ENCODE data around the gene ZEB2.

Gene ZEB2

DNA sequence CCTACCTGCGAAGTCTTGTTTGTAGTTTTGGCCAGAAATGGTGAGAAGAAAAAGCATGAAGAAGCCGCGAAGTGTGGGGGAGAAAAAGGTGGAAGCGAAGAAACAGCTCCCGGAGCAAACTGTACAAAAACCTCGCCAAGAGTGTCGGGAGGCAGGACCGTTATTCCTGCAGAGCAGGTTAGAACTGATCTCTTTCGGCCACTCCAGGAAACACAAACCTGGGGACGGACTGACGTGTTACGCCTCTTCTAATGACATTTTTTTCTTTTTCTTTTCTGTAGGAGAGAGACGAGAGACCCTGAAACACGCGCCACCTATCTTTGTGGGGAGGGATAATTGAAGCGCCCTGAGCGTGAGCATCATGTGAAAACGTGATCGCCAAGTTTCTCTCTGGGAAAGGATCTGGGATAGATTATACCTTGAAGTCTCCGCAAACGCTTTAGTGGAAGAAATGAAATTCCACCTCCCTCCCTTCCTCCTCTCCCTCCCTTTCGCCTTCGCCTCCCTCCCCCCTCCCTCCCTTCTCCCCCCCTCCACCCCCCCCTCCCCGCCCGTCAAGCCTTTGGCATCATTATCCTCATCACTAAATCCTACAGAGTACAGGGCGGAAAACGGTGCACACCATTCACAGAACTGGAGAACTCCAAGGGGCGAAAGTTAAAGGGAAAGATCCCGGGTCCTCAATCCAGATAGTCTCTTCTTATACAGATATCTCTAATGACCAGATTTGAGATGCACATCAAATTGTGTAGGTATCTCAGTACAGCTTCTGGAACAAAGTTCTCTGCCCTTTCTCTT lies at the start of gene ZEB2:
Gene ZEB2 (minus strand): TSS at position 186 of the 798 bp plus-strand sequence. CDS start 2,769 bp downstream, outside the sequence.
- peak; percentile 90 for DNase-seq (ENCODE audit: low spot score)
- peak; percentile 84 for FAIRE-seq

DNA sequence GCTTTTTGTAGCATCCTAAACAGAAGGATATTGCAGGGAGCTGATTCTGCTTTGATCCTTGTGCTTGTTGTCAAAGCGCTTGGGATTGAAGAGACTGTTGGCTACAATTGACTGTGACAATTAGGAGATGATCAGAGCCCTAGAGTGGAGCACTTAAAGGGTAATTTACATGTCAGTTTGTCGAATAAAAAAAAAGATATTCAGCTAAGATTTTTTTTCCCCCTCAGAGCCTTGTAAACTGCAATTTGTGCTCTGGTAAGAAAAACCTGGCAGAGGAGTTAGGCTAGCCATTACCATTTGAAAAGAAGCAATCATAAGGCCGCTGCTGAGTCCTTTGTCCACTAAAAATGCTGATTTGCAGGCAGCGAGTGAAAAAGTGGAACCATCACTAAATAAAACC lies 47.8 kb upstream of the ZEB2 start:
- DNase-seq (ENCODE audit: low spot score), result no peak
- no peak for FAIRE-seq

DNA sequence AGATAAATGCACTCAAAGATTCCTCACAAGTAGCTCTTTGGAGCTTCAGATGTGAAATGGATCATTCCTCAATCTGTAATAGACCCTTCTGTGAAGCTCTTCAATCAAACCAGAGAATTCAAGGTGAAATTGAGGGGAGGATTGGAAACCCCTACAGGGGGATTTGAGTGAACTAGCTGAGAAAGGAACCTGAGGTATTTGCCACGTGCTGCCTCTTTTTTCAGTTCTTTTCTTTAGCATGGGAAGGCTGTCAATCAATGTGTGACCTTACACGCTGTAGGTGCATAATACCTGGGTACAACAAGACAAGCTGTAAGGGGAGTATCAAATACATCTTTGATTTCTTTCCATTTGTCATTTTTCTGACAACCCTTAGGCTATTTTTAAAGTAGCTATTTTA lies 46.5 kb upstream of the ZEB2 start:
- DNase-seq (ENCODE audit: low spot score) (no peak), FAIRE-seq (no peak)

DNA sequence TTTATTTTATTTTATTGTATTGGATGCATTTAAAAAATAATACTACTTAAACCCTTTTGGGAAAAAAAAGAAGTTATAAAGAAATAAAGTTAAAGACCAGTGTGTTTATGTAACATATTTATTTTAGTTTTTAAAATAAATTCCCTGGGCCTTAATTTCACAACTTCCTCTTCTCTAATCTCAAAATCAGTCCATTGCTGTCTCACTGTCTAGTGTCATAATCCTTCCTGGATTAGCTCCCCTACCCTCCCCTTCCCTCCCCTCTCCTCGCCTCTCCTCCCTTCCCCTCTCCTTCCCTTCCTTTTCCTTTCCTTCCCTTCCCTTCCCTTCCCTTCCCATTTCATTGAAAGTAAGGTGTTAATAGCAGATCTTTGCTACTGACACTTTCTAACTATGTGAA lies 40.3 kb upstream of the ZEB2 start:
- no peak for FAIRE-seq
- DNase-seq (ENCODE audit: low spot score), result no peak

DNA sequence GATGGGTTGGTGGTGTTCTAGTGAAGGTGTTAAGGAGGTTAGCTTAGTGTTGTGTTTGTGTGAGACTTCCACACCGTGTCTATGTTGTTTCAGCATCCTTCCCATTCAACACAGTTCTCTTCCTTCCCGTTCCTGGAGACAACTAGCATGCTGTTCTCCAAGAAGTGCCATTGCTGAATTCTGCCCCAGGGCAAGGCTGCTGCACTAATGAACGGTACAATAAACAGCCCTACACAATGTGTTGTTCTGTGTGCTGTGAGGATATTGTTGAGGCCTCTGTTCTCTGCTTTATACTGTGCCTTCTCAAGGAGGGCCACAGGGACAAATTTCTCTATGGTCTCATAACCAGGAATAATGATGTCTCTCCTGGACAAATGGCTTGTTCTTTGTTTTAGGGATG lies 39.8 kb upstream of the ZEB2 start:
- FAIRE-seq (no peak), DNase-seq (ENCODE audit: low spot score) (no peak)

DNA sequence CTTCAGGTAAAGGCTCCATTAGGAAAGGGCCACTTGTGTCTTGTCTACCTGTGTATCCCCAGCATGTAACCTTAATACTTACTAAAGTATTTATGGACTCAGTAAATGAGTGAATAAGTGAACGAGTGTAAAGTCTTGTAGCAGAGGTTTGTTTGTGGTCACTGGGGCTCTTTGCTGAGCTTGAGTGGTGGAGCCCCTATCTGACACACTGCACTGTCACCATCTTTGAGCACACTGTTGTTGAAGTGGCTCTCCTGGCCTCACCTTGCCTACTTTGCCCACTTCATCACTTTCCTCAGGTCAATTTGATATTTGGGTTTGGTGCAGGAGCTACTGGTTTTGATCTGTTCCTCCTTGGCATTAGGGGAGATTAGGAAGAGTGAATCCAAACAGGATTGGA lies 39.3 kb upstream of the ZEB2 start:
- DNase-seq (ENCODE audit: low spot score), result no peak
- FAIRE-seq, result no peak

DNA sequence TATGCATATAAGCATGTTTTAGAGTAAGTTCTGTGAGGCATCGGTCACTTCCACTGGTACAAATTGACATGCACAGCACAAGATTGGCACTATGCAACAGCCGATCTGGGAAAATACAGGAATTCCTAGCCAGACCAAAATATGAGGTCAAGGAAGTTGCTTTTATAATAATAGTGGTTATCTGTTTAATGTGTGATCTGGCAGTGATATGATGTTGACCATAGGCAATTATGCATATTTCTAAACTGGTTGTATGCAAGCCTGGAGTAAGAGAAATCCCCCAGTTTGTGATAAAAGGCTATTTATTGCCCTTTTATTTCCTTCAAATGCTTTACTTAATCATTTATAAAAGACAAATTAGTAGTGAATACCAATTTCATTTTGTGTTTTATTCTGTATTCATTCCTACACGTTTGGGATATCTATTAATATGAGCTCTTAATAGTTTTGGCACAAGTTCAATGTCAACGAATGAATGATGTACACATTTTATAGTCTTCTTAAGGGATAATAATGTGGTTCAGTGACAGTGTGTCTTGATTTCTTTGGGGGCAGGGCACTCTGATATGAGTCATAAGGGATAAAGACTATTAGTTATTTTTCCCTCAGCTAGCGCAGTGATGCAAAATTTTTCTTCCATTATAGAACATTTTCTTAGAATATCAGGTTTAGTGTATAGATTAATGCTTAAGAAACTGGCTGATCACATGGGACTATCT lies 34.7 kb upstream of the ZEB2 start:
- FAIRE-seq, result no peak
- no peak for DNase-seq (ENCODE audit: low spot score)

DNA sequence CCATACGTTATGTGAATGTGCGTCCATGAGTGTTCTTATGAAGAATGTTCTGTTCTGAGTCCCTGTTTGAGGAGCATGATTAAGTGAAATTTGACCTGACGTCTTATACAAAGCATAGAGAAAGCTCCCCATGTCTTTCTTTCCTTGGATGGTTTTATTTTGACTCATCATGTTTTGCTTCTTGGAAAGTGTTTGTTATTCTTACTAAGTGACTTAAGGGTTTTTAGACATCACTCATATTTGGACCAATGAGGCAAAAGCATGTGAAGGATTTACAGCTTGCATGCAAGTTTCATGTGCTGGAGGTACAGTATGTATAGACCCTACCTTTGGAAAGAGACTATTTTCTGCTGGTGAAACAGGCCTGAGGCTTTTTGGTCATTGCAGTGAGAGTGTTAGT lies 33.5 kb upstream of the ZEB2 start:
- no peak for FAIRE-seq
- peak; percentile 42 for DNase-seq (ENCODE audit: low spot score)

DNA sequence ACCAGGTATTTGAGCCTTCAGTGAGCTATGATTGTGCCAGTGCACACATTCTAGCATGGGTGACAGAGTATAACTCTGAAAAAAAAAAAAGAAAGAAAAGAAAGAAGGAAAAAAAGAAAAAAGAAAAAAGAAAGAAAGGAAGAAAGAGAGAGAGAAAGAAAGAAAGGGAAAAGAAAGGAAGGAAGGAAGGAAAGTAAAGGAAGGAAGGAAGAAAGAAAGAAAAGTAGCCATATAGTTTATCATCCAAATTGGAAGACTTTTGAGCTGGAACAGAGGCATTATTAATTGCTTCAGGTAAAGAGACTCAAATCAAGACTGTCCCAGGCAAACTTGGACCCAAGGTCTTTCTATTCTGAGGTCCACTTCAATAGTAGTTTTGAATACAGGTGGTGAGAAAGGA lies 32.9 kb upstream of the ZEB2 start:
- DNase-seq (ENCODE audit: low spot score) (no peak), FAIRE-seq (no peak)

DNA sequence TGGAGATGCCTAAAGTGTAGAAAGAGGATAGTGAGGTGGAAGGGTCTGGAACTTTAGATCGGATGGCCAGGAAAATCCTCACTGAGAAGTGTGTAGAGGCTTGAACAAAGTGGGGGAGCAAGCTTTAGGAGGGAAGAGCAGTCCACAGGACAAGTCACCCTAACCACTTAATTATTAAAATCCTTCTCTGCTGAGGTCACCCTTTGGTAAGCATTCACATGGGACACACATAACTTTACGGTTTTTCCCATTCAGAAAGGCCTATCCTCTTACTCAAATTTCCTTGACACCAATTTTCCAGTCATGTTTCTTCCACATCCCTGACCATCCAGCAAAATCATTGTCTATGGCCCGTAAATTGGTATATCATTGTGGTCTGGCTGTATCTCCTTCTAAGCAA lies 31.0 kb upstream of the ZEB2 start:
- FAIRE-seq (no peak), DNase-seq (ENCODE audit: low spot score) (peak; percentile 12)

DNA sequence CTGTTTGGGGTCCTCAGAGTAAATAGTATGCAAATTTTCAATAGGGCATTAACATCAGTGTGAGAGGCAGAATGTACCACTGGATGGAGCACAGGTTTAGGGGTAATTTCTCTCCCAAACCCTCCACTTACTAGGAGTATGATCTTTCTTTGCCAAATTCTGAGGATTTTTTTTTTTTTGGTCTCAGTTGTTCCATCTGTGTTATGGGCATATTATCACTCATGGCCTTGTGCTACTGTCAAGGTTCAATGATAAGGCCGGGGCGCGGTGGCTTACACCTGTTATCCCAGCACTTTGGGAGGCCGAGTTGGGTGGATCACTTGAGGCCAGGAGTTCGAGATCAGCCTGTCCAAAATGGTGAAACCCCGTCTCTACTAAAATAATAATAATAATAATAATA lies 30.2 kb upstream of the ZEB2 start:
- DNase-seq (ENCODE audit: low spot score) (no peak), FAIRE-seq (no peak)

DNA sequence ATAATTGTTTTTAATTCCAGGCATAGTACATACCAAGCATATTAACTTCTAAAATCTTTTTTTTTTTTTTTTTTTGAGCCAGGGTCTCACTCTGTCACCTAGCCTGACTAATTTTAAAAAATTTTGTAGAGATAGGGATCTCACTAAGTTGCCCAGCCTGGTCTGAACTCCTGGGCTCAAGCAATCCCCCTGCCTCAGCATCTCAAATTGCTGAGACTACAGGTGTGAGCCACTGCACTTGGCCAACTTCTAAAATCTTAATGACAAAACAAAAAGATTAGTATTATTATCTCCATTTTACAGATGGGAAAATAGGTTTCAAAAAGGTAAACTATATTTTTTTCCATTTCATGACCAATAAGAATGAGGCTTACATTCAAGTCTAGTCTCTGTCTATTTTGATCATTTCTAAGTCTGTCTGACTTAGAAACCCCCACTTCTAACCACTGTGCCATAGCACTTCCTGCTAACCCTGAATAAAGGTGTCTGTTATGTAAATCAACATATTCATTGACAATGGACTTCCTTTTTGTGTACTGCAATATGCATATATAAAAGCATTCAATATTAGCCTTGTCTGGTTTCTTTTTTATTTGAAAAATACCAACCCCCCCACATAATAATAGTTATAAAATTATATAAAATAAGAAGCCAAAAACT lies 28.7 kb upstream of the ZEB2 start:
- FAIRE-seq, result no peak

DNA sequence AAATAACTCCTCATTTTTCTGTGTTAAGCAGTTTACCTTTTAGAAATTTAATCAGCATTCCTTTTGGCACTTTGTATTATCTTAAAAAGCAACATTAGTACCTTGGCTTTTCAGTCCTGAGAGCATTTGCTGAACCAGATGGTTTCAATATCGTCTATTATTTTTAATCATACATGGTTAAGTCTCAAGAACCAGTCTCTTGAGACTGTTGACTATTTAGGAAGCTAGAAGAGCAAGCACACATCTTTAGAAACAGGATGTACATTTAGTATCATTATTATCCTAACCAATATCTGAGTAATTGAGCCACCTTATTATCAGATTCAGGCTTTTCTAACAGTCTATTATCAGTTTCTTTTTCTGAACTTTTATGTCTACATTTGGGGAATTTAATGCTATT lies 28.2 kb upstream of the ZEB2 start:
- no peak for DNase-seq (ENCODE audit: low spot score)
- no peak for FAIRE-seq

More for the DNA sequence above, 28.7 kb upstream of the ZEB2 start:
- no peak for DNase-seq (ENCODE audit: low spot score)

DNA sequence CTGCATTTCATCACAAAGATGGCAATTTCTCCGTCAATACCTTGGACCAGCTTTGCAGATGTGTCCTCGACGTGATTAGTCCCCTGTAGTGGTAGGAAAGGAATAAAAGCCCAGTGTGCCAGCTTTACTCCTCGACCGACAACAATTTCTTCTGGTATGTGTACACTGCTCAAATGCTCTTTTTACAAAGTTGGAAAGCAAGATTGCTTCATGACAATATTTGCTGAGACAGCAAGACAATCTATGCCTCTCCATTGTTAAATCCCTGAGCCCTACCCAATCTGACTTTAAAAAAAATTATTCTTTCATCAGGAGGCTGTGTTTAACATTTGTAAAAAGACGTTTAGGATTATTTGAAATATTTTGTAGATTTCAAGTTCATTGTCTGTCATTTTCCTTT lies 27.6 kb upstream of the ZEB2 start:
- FAIRE-seq (no peak), DNase-seq (ENCODE audit: low spot score) (no peak)

DNA sequence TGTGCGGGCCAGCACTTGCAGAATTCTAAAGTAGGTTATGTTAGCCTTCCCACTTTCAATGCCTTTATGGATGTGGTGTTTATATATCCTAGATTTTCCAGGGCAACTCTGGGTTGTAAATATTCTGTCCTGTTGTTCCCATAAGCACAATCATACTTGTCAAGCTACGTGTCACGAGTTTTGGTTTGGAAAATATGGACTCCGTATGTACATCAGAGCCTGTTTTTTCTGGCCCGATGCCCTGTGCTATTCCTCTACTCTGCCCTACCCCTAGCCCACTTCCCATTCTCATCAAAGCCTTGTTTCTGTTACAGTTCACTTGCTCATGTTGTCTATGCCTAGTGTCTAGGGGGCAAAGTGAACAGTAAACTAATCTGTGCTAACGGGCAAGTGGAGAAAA lies 27.0 kb upstream of the ZEB2 start:
- DNase-seq (ENCODE audit: low spot score), result no peak
- FAIRE-seq, result no peak

DNA sequence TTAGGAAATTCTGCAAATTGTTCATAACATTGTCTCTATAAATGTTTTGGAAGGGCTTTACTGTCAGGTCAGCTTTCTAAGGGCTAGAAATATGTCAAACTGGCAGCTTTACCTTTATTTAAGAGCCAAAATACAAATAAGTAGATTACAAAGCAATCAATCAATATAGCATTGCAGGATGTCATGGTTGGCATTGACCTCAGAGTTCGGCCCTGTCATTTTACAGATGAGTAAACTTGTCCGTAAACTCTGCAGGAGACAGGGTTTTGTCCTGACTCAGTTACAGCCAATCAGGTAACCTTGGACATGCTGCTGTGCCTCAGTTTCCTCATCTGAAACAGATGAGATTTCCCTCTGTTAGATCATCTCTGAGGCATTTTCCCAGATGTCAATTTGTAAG lies 25.9 kb upstream of the ZEB2 start:
- DNase-seq (ENCODE audit: low spot score) (no peak), FAIRE-seq (no peak)

DNA sequence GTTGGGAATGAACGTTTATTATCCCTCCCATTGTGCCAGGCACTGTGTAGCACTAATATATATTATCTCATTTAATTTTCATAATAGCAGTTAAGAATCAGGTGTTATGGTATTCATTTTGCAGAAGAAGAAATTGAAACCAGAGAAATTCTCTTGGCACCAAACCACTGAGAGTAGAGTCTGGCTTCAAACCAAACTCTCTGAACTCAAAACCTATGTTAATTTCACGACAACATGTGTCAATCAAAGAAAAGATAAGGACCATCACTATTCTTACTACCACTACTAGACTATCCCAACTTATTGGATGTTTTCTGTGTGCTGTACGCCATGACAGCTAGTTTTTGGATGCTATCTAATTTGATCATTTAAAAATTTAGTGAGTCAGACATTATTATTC lies 24.1 kb upstream of the ZEB2 start:
- FAIRE-seq (no peak), DNase-seq (ENCODE audit: low spot score) (no peak)

DNA sequence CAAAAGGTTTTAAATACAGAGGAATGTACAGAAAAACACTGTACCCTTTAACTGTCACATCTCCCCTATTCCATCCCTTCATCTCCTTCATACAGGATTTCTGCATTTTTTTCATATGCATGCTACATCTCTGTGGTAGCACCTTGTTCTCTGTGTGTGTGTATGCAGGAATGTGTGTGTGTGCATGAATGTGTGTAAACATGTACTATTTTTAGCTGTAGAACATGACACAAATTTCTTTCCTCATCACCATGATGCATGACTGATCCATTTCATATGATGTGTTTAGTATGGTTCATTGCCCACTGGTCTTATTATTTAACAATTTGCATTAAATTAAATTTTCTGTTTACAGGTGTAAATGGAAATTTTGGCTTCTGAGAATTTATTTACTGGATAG lies 21.5 kb upstream of the ZEB2 start:
- FAIRE-seq (no peak), DNase-seq (ENCODE audit: low spot score) (no peak)

DNA sequence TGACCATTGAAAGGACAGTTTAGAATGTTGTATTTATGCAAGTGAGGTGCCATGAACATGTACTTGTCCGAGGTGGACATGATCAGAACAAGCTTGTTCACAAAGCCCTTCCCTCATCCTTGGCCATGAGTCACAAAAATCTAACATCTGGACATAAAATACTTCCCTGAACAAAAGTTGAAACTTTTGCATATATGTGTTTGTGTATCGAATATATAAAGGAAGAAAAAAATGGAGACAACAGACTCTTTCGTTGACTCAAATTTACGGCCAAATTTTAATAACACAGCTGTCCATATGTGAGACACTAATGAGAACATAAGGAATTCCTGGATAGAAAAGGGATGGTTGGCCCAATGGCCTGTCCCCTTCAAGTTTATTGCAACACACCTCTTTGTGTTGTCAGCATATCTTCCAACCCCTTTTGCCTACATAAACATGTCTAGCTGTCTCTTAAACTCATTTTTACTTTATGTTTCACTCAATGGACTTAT lies 19.4 kb upstream of the ZEB2 start:
- DNase-seq (ENCODE audit: low spot score), result no peak
- no peak for FAIRE-seq

DNA sequence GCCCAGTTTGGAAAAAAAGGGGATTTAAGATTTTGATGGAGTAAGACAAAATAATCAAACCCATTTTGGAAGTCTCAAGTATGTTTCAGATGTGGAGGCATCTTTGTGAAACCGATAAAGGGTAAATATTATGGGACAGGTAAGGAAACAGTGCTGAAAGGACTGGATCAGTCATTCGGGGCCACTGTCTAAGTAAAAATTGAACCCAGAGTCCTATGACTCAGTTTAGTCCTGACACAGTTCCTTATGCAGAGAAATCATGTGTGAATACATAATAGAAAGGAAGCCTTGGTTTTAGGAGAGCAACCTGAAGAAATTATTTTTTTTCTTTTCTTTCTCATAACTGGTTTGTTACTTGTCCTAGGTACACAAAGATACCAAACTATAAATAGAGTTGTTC lies 15.4 kb upstream of the ZEB2 start:
- FAIRE-seq, result no peak

DNA sequence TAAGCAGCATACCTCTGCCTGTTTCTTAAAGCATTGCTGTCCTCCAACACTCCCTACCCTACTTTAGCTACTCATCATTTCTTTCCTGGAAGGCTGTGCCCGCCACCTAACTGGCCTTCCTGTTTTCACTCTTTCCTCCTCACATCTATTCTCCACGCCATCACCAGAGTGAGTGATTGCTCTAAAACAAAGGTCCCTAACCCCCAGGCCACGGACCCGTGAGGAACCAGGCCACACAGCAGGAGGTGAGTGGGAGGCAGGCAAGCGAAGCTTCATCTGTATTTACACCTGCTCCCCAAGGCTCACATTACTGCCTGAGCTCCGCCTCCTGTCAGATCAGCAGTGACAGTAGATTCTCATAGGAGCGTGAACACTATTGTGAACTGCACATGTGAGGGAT lies 13.3 kb upstream of the ZEB2 start:
- FAIRE-seq (no peak), DNase-seq (ENCODE audit: low spot score) (no peak)

More for the DNA sequence above, 15.4 kb upstream of the ZEB2 start:
- DNase-seq (ENCODE audit: low spot score), result no peak

DNA sequence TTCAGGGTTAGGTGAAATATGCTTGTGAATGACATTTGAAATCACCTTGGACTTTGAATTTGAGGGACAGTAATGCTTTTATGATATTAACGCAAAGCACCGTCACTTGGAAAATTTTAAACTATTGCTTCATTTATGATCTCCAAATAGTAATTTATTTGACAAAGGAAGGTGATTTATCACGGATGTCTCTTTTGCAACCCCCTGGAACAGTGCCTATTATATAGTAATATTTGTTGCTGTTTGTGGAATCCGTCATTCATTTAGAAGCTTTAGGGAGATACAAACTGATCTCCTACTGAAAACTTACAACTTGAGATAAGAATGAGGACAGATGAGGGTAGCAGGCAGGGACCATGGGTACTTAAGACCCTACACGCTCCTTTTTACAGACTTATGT lies 10.7 kb upstream of the ZEB2 start:
- DNase-seq (ENCODE audit: low spot score) (no peak), FAIRE-seq (no peak)

Data from RCC 7860 (cell line).